Activated naive CD4-positive, alpha-beta T cell treated with anti-CD3 and anti-CD28 coated beads, Interleukin-2, amount 10 ng/mL, durations not matched to agents 7 days and 5 days (primary cell): ENCODE measurements around the gene ENKD1.

Source experiments
- CTCF ChIA-PET: fragments of 350-600 bp; sonication (Branson Sonifier 250); formaldehyde crosslinking; loops from one replicate; lab custom pipeline; 2021; ENCODE audit warnings: antibody characterized with exemption; lab: Charles Lee
- DNase-seq: peaks from one replicate; pipeline ENCODE4 v3.0.0-alpha.2; 2020
- H3K27ac Mint-ChIP-seq: one replicate; pipeline ENCODE4 v1.8.0; 2021; ENCODE audit warnings: mild to moderate bottlenecking, moderate library complexity, mixed read lengths
- H3K27me3 Mint-ChIP-seq: one replicate; pipeline ENCODE4 v1.8.0; 2021; ENCODE audit warnings: mild to moderate bottlenecking, mixed read lengths
- H3K36me3 Mint-ChIP-seq: one replicate; pipeline ENCODE4 v1.8.0; 2021; ENCODE audit warnings: mixed read lengths
- H3K4me1 Mint-ChIP-seq: one replicate; pipeline ENCODE4 v1.8.0; 2021; ENCODE audit warnings: mixed read lengths
- H3K4me3 Mint-ChIP-seq: one replicate; pipeline ENCODE4 v1.8.0; 2021; ENCODE audit warnings: mild to moderate bottlenecking, moderate library complexity, mixed read lengths
- H3K9me3 Mint-ChIP-seq: one replicate; pipeline ENCODE4 v1.8.0; 2021; ENCODE audit warnings: mixed read lengths

ENKD1 gene

GRCh38 chr16:67674851-67675578, 8.5 kb upstream of the ENKD1 start:
- H3K27ac Mint-ChIP-seq, result no peak overlapping the region
- CTCF ChIA-PET, result interaction anchor here (1.1 kb wide), 1 partner anchor 142 kb away, joined by 3 read pairs; no protein-coding TSS in a partner anchor

GRCh38 chr16:67673712-67674580, 7.4 kb upstream of the ENKD1 start:
- Mint-ChIP-seq H3K27me3 (no peaks in the 10 kb centered on the region), H3K36me3 (peaks cover 5% of the 10 kb centered on the region), H3K27ac (peak overlapping the region; percentile 72), H3K4me3 (no peak overlapping the region), H3K4me1 (peaks cover 6% of the 10 kb centered on the region), H3K9me3 (no peaks in the 10 kb centered on the region)
- no peak for DNase-seq
- CTCF ChIA-PET, result interaction anchor here (0.5 to 2.0 kb wide), 8 partner anchors 129 to 367 kb away, joined by 3 to 17 read pairs (median 4); no protein-coding TSS in a partner anchor

More at GRCh38 chr16:67674851-67675578, 8.5 kb upstream of the ENKD1 start:
- Mint-ChIP-seq H3K27me3 (no peaks in the 10 kb centered on the region), H3K4me1 (peaks cover 4% of the 10 kb centered on the region), H3K9me3 (no peaks in the 10 kb centered on the region), H3K4me3 (no peak overlapping the region), H3K36me3 (peaks cover 5% of the 10 kb centered on the region)
- DNase-seq, result no peak

- Mint-ChIP-seq H3K4me1 (peaks cover 13% of the 10 kb centered on the region), H3K27ac (peak overlapping the region; percentile 58), H3K27me3 (no peaks in the 10 kb centered on the region), H3K4me3 (no peak overlapping the region), H3K36me3 (peaks cover 3% of the 10 kb centered on the region), H3K9me3 (no peaks in the 10 kb centered on the region)
- CTCF ChIA-PET, result interaction anchor here (0.5 to 2.0 kb wide), 32 partner anchors 9 to 368 kb away, joined by 3 to 17 read pairs (median 4); partner anchors contain the start of genes ATP6V0D1, CENPT, DPEP2NB and EDC4
- peak; percentile 82 for DNase-seq
Measured at GRCh38 chr16:67672739-67673662, 6.5 kb upstream of the ENKD1 start.

GRCh38 chr16:67672306-67672705, 5.8 kb upstream of the ENKD1 start:
- peaks cover 3% of the 10 kb centered on the region for H3K36me3 Mint-ChIP-seq
- H3K4me1 Mint-ChIP-seq, result peaks cover 20% of the 10 kb centered on the region

GRCh38 chr16:67669499-67670101, 3.0 kb upstream of the ENKD1 start:
- Mint-ChIP-seq H3K4me1 (peaks cover 31% of the 10 kb centered on the region), H3K4me3 (no peak overlapping the region), H3K27ac (no peak overlapping the region), H3K9me3 (no peaks in the 10 kb centered on the region), H3K36me3 (peaks cover 5% of the 10 kb centered on the region), H3K27me3 (peaks cover 4% of the 10 kb centered on the region)
- CTCF ChIA-PET, result interaction anchor here (0.7 to 10.0 kb wide), 9 partner anchors 12 to 164 kb away, joined by 3 to 151 read pairs (median 9); partner anchors contain the start of genes CARMIL2 and CTCF
- no peak for DNase-seq

More at GRCh38 chr16:67672306-67672705, 5.8 kb upstream of the ENKD1 start:
- no peaks in the 10 kb centered on the region for H3K27me3 Mint-ChIP-seq
- no peak overlapping the region for H3K27ac Mint-ChIP-seq
- DNase-seq, result no peak
- H3K4me3 Mint-ChIP-seq, result no peak overlapping the region
- no peaks in the 10 kb centered on the region for H3K9me3 Mint-ChIP-seq
- CTCF ChIA-PET, result interaction anchor here (0.6 to 2.0 kb wide), 28 partner anchors 9 to 368 kb away, joined by 3 to 17 read pairs (median 4); partner anchors contain the start of genes ATP6V0D1, CENPT, DPEP2NB and EDC4

- H3K9me3 Mint-ChIP-seq, result no peaks in the 10 kb centered on the region
- no peak overlapping the region for H3K4me3 Mint-ChIP-seq
- peaks cover 4% of the 10 kb centered on the region for H3K27me3 Mint-ChIP-seq
- H3K4me1 Mint-ChIP-seq, result peaks cover 31% of the 10 kb centered on the region
- H3K27ac Mint-ChIP-seq, result peak overlapping the region; percentile 76
- peak; percentile 62 for DNase-seq
- H3K36me3 Mint-ChIP-seq, result peaks cover 6% of the 10 kb centered on the region
- CTCF ChIA-PET, result interaction anchor here (0.7 to 10.0 kb wide), 16 partner anchors 8 to 244 kb away, joined by 3 to 151 read pairs (median 4); partner anchors contain the start of genes CARMIL2 and CTCF
Measured at GRCh38 chr16:67668495-67669157, 2.1 kb upstream of the ENKD1 start.

- peak overlapping the region; percentile 86 for H3K27ac Mint-ChIP-seq
Measured at GRCh38 chr16:67667817-67668494, 1.4 kb upstream of the ENKD1 start.

GRCh38 chr16:67667453-67667816, 885 bp upstream of the ENKD1 start:
- DNase-seq, result no peak
- peaks cover 4% of the 10 kb centered on the region for H3K27me3 Mint-ChIP-seq
- H3K36me3 Mint-ChIP-seq, result peaks cover 9% of the 10 kb centered on the region
- peak overlapping the region; percentile 86 for H3K27ac Mint-ChIP-seq
- H3K4me1 Mint-ChIP-seq, result peaks cover 31% of the 10 kb centered on the region
- CTCF ChIA-PET, result interaction anchor here (0.6 to 10.0 kb wide), 18 partner anchors 9 to 194 kb away, joined by 3 to 151 read pairs (median 4); partner anchors contain the start of genes CARMIL2, CTCF and GFOD2
- no peaks in the 10 kb centered on the region for H3K9me3 Mint-ChIP-seq
- H3K4me3 Mint-ChIP-seq, result peak overlapping the region; percentile 87

More at GRCh38 chr16:67667817-67668494, 1.4 kb upstream of the ENKD1 start:
- Mint-ChIP-seq H3K4me3 (peak overlapping the region; percentile 87), H3K27me3 (peaks cover 4% of the 10 kb centered on the region), H3K36me3 (peaks cover 8% of the 10 kb centered on the region), H3K4me1 (peaks cover 32% of the 10 kb centered on the region), H3K9me3 (no peaks in the 10 kb centered on the region)
- CTCF ChIA-PET, result interaction anchor here (0.6 to 10.0 kb wide), 22 partner anchors 9 to 243 kb away, joined by 3 to 151 read pairs (median 4); partner anchors contain the start of genes CARMIL2, CTCF and GFOD2
- peak; percentile 93 for DNase-seq

GRCh38 chr16:67666032-67666551, 458 bp downstream of the ENKD1 start:
- peaks cover 4% of the 10 kb centered on the region for H3K27me3 Mint-ChIP-seq
- DNase-seq, result no peak
- H3K36me3 Mint-ChIP-seq, result peaks cover 9% of the 10 kb centered on the region
- CTCF ChIA-PET, result interaction anchor here (4.5 to 10.0 kb wide), 3 partner anchors 22 to 143 kb away, joined by 25 to 151 read pairs (median 75); partner anchors contain the start of gene CARMIL2
- H3K27ac Mint-ChIP-seq, result no peak overlapping the region
- H3K4me3 Mint-ChIP-seq, result peak overlapping the region; percentile 69
- H3K9me3 Mint-ChIP-seq, result no peaks in the 10 kb centered on the region
- H3K4me1 Mint-ChIP-seq, result peaks cover 40% of the 10 kb centered on the region

- Mint-ChIP-seq H3K27me3 (peaks cover 4% of the 10 kb centered on the region), H3K9me3 (no peaks in the 10 kb centered on the region), H3K27ac (no peak overlapping the region), H3K36me3 (peaks cover 9% of the 10 kb centered on the region), H3K4me1 (peaks cover 41% of the 10 kb centered on the region), H3K4me3 (peak overlapping the region; percentile 69)
- DNase-seq, result no peak
- CTCF ChIA-PET, result interaction anchor here (1.7 to 10.0 kb wide), 4 partner anchors 21 to 143 kb away, joined by 4 to 151 read pairs (median 50); partner anchors contain the start of gene CARMIL2
Measured at GRCh38 chr16:67665598-67665997, 952 bp downstream of the ENKD1 start.

- H3K4me3 Mint-ChIP-seq, result peak overlapping the region; percentile 46
- CTCF ChIA-PET, result interaction anchor here (1.7 to 10.0 kb wide), 4 partner anchors 20 to 142 kb away, joined by 4 to 151 read pairs (median 45); partner anchors contain the start of gene CARMIL2
- no peak for DNase-seq
Measured at GRCh38 chr16:67664871-67665270, 1.7 kb downstream of the ENKD1 start.

More at GRCh38 chr16:67664871-67665270, 1.7 kb downstream of the ENKD1 start:
- H3K27me3 Mint-ChIP-seq, result peaks cover 4% of the 10 kb centered on the region
- H3K4me1 Mint-ChIP-seq, result peaks cover 41% of the 10 kb centered on the region
- H3K27ac Mint-ChIP-seq, result no peak overlapping the region
- H3K36me3 Mint-ChIP-seq, result peaks cover 9% of the 10 kb centered on the region
- no peaks in the 10 kb centered on the region for H3K9me3 Mint-ChIP-seq
